GM23338 (cell line): ENCODE results near the gene SPAG16. TPM values are rescaled to one million over a fixed set of nuclear protein-coding genes. Genes with fewer than 3 reads are reported as not detected.

ENCODE experiments used
- ATAC-seq: fragments of 200-7000 bp; cut with Tn5 transposase; 3 replicates; pipeline ENCODE4 v1.9.1; 2020
- DNase-seq: peaks from one replicate; pipeline ENCODE4 v3.0.0-alpha.2; 2015; ENCODE audit warnings: low spot score
- H2AFZ ChIP-seq: fragments of 200-600 bp; sonication (generic); 2 replicates; pipeline ENCODE4 v1.8.0; 2016; ENCODE audit warnings: antibody characterized with exemption, mild to moderate bottlenecking, moderate library complexity
- H3F3A ChIP-seq: fragments of 200-600 bp; sonication (generic); replicated peaks from 2 replicates; pipeline ENCODE4 v1.8.0; 2017; ENCODE audit warnings: antibody characterized with exemption, mixed run types, low read depth
- H3K27ac ChIP-seq: fragments of 200-600 bp; sonication (generic); 2 replicates; pipeline ENCODE4 v1.6.1; 2016; ENCODE audit warnings: low read depth
- H3K27me3 ChIP-seq: fragments of 200-600 bp; sonication (generic); 2 replicates; pipeline ENCODE4 v1.8.0; 2016; ENCODE audit warnings: mild to moderate bottlenecking, mixed run types, moderate library complexity; ENCODE audit not compliant: insufficient read depth
- H3K36me3 ChIP-seq: fragments of 200-600 bp; sonication (generic); 2 replicates; pipeline ENCODE4 v1.8.0; 2016; ENCODE audit warnings: mild to moderate bottlenecking; ENCODE audit not compliant: insufficient read depth
- H3K4me1 ChIP-seq: fragments of 200-600 bp; sonication (generic); 2 replicates; pipeline ENCODE4 v1.8.0; 2016; ENCODE audit warnings: mild to moderate bottlenecking, moderate library complexity; ENCODE audit not compliant: insufficient read depth
- H3K4me2 ChIP-seq: fragments of 200-600 bp; sonication (generic); 2 replicates; pipeline ENCODE4 v1.7.1; 2017; ENCODE audit warnings: mixed run types
- H3K4me3 ChIP-seq: fragments of 200-600 bp; sonication (generic); 2 replicates; pipeline ENCODE4 v1.6.1; 2016; ENCODE audit warnings: mixed run types
- H3K79me2 ChIP-seq: fragments of 200-600 bp; sonication (generic); replicated peaks from 2 replicates; pipeline ENCODE4 v1.8.0; 2017; ENCODE audit warnings: mild to moderate bottlenecking; ENCODE audit not compliant: insufficient read depth
- H3K9me2 ChIP-seq: fragments of 200-600 bp; sonication (generic); 2 replicates; pipeline ENCODE4 v1.8.0; 2017; ENCODE audit not compliant: insufficient read depth
- H4K20me1 ChIP-seq: fragments of 200-600 bp; sonication (generic); replicated peaks from 2 replicates; pipeline ENCODE4 v1.8.0; 2017; ENCODE audit warnings: mild to moderate bottlenecking; ENCODE audit not compliant: insufficient read depth
- H3K27ac Mint-ChIP-seq: 2 replicates; pipeline ENCODE4 v1.8.0; 2020; ENCODE audit warnings: inconsistent platforms, mild to moderate bottlenecking, moderate library complexity, mixed read lengths
- H3K27me3 Mint-ChIP-seq: 3 replicates; pipeline ENCODE4 v1.8.0; 2022; ENCODE audit warnings: low read depth, mild to moderate bottlenecking, moderate library complexity, mixed read lengths, inconsistent platforms; ENCODE audit not compliant: insufficient read depth, poor library complexity
- H3K36me3 Mint-ChIP-seq: 3 replicates; pipeline ENCODE4 v1.8.0; 2021; ENCODE audit warnings: low read depth, mild to moderate bottlenecking, inconsistent platforms, moderate library complexity, mixed read lengths
- H3K4me1 Mint-ChIP-seq: 3 replicates; pipeline ENCODE4 v1.8.0; 2020; ENCODE audit warnings: mild to moderate bottlenecking, inconsistent platforms, mixed read lengths
- H3K4me3 Mint-ChIP-seq: 3 replicates; pipeline ENCODE4 v1.8.0; 2021; ENCODE audit warnings: moderate library complexity, mild to moderate bottlenecking, inconsistent platforms, mixed read lengths
- H3K9me3 Mint-ChIP-seq: 3 replicates; pipeline ENCODE4 v1.8.0; 2020; ENCODE audit warnings: moderate library complexity, mild to moderate bottlenecking, inconsistent platforms, mixed read lengths
- CREB1 ChIP-seq: fragments of 250-450 bp; sonication (Bioruptor Pico); IDR thresholded peaks from 2 replicates; pipeline ENCODE4 v1.5.0; 2020; ENCODE audit warnings: low read depth, mild to moderate bottlenecking, moderate library complexity
- CTCF ChIP-seq, 2 experiments: fragments of 200-600 bp in 1 of 2; sonication (generic) in 1 of 2; conservative IDR thresholded peaks; 2 replicates each; pipeline versions ENCODE4 v1.5.1 to v1.6.1; 2016 to 2017; ENCODE audit warnings: antibody characterized with exemption in 2 of 2, low read depth in 2 of 2, mild to moderate bottlenecking in 2 of 2, moderate library complexity in 1 of 2
- ETS1 ChIP-seq: IDR thresholded peaks from 2 replicates; pipeline ENCODE4 v1.6.1; 2016; ENCODE audit warnings: antibody characterized with exemption
- EZH2phosphoT487 ChIP-seq: fragments of 200-600 bp; sonication (generic); IDR thresholded peaks from one replicate; pipeline ENCODE4 v1.8.1; 2018; ENCODE audit warnings: antibody characterized with exemption; ENCODE audit not compliant: unreplicated experiment
- JUNB ChIP-seq: IDR thresholded peaks from one replicate; pipeline ENCODE4 v1.6.1; 2016; ENCODE audit warnings: antibody characterized with exemption; ENCODE audit not compliant: unreplicated experiment
- NANOG ChIP-seq: IDR thresholded peaks from 2 replicates; pipeline ENCODE4 v1.6.1; 2016; ENCODE audit warnings: antibody characterized with exemption, borderline replicate concordance
- POLR2AphosphoS5 ChIP-seq: IDR thresholded peaks from 2 replicates; pipeline ENCODE4 v1.6.1; 2016; ENCODE audit warnings: antibody characterized with exemption, low read depth
- REST ChIP-seq: IDR thresholded peaks from one replicate; pipeline ENCODE4 v1.6.1; 2018; ENCODE audit warnings: antibody characterized with exemption; ENCODE audit not compliant: unreplicated experiment
- STAT1 ChIP-seq: IDR thresholded peaks from one replicate; pipeline ENCODE4 v1.6.1; 2016; ENCODE audit warnings: antibody characterized with exemption; ENCODE audit not compliant: unreplicated experiment
- ZNF331 ChIP-seq: fragments of 250-450 bp; sonication (Bioruptor Pico); IDR thresholded peaks from 2 replicates; pipeline ENCODE4 v1.5.0; 2020; ENCODE audit warnings: low read depth, mild to moderate bottlenecking, moderate library complexity
- ZNF462 ChIP-seq: fragments of 250-450 bp; sonication (Bioruptor Pico); IDR thresholded peaks from 2 replicates; pipeline ENCODE4 v1.5.0; 2020; ENCODE audit warnings: mild to moderate bottlenecking, moderate library complexity
- polyA plus RNA-seq: library from polyadenylated mRNA; unstranded; fragments of >200 nt; fragmentation: Nextera tagmentation; extraction: Ambion mirVana; gene quantifications from 2 replicates; pipeline ENCODE4 v1.2.1, GENCODE V29; 2016
- total RNA-seq: library from RNA; depleted of rRNA; stranded (reverse); fragments of >200 nt; shearing (Covaris generic); gene quantifications from 2 replicates; pipeline ENCODE4 v1.2.3, GENCODE V29; 2014

The SPAG16 gene
- total and polyA plus RNA-seq, 2 experiments from 2014 or later = 19.7 to 47.8 TPM

- Mint-ChIP-seq H3K27ac (no peak overlapping the region), H3K9me3 (no peaks in the 10 kb centered on the region), H3K4me3 (no peak overlapping the region), H3K4me1 (peaks cover 3% of the 10 kb centered on the region; the same call in 1 of the 3 replicates), H3K27me3 (peaks cover 2% of the 10 kb centered on the region), H3K36me3 (no peaks in the 10 kb centered on the region)
- Histone ChIP-seq H3K9me2 (no peaks in the 10 kb centered on the region), H2AFZ (no peak overlapping the region), H3F3A (no peaks in the 10 kb centered on the region), H3K27ac (no peak overlapping the region), H3K79me2 (no peaks in the 10 kb centered on the region), H3K4me1 (no peaks in the 10 kb centered on the region; the same call in 1 of the 2 replicates), H3K4me2 (no peak overlapping the region), H3K27me3 (no peaks in the 10 kb centered on the region), H3K4me3 (no peak overlapping the region), H4K20me1 (no peaks in the 10 kb centered on the region), H3K36me3 (no peaks in the 10 kb centered on the region)
- ATAC-seq (no peak), DNase-seq (no peak)
- TF ChIP-seq EZH2phosphoT487 (no peak), POLR2AphosphoS5 (no peak), ZNF331 (CRISPR knock-in tag) (no peak), NANOG (no peak), CREB1 (CRISPR knock-in tag) (no peak), JUNB (no peak), STAT1 (no peak), ZNF462 (CRISPR knock-in tag) (no peak), REST (no peak), ETS1 (no peak), CTCF (conservative IDR thresholded peaks at IDR 0.05; ENCODE audit: low read depth in 2 of 2) (no peak)
Observed at GRCh38 chr2:214265991-214266489, 981.8 kb downstream of the SPAG16 start.
